ENCODE data around the gene FOCAD. TPM values are rescaled to one million over a fixed set of nuclear protein-coding genes. Genes with fewer than 3 reads are reported as not detected.

Gene FOCAD
- total RNA-seq, 1 experiment from 2014 or later, result 35.1 TPM

- Histone ChIP-seq H3K27me3 (ENCODE audit: low read length) (no peaks in the 10 kb centered on the region), H2AFZ (ENCODE audit: low read length) (no peak overlapping the region), H3K4me2 (ENCODE audit: low read length) (no peak overlapping the region), H3K27ac (ENCODE audit: low read length) (no peak overlapping the region), H3K9me3 (ENCODE audit: low read length) (no peaks in the 10 kb centered on the region), H3K79me2 (ENCODE audit: low read length) (no peaks in the 10 kb centered on the region), H3K9me2 (replicated peaks; ENCODE audit: low read length) (no peaks in the 10 kb centered on the region), H3K4me3 (ENCODE audit: low read length) (no peak overlapping the region), H3K9ac (ENCODE audit: low read length) (no peak overlapping the region), H3K4me1 (ENCODE audit: insufficient read depth, low read length) (peaks cover 21% of the 10 kb centered on the region), H3K36me3 (ENCODE audit: low read depth, low read length) (0 out of 2 replicates have a peak, but pooled peaks cover 5% of the 10 kb centered on the region), H4K20me1 (ENCODE audit: low read length) (no peaks in the 10 kb centered on the region), H3F3A (ENCODE audit: low read length, unreplicated experiment) (no peaks in the 10 kb centered on the region)
- DNase-seq (no peak), ATAC-seq (no peak)
- CTCF ChIA-PET, result no interaction called here
- POLR2A ChIA-PET (ENCODE audit: unreplicated experiment), result no interaction called here
- intact Hi-C loops (cut with micrococcal nuclease), result no loop called here
- TF ChIP-seq EZH2phosphoT487 (IDR thresholded peaks at IDR 0.05; ENCODE audit: borderline replicate concordance, low read length), result no peak
- TF ChIP-seq CTCF (conservative IDR thresholded peaks at IDR 0.05; ENCODE audit: low read depth, low read length), result no peak
- no peak for TF ChIP-seq EZH2 (IDR thresholded peaks at IDR 0.05; ENCODE audit: low read length, unreplicated experiment)
- no TSS peak for BruUV-seq (replicated peaks)
Observed at GRCh38 chr9:20726144-20726543, 42.1 kb downstream of the FOCAD start.

- no peaks in the 10 kb centered on the region for H3K9me2 ChIP-seq (replicated peaks; ENCODE audit: low read length)
- no peaks in the 10 kb centered on the region for H3K27me3 ChIP-seq (ENCODE audit: low read length)
- H3K9me3 ChIP-seq (ENCODE audit: low read length), result no peaks in the 10 kb centered on the region
- H3K27ac ChIP-seq (ENCODE audit: low read length), result no peak overlapping the region
- intact Hi-C loops (cut with micrococcal nuclease), result no loop called here
- no peaks in the 10 kb centered on the region for H4K20me1 ChIP-seq (ENCODE audit: low read length)
- no peaks in the 10 kb centered on the region for H3F3A ChIP-seq (ENCODE audit: low read length, unreplicated experiment)
- CTCF ChIA-PET, result no interaction called here
- H3K9ac ChIP-seq (ENCODE audit: low read length), result no peak overlapping the region
- no peak overlapping the region for H3K4me2 ChIP-seq (ENCODE audit: low read length)
- 0 out of 2 replicates have a peak, but pooled peaks cover 5% of the 10 kb centered on the region for H3K36me3 ChIP-seq (ENCODE audit: low read depth, low read length)
- no peak overlapping the region for H3K4me3 ChIP-seq (ENCODE audit: low read length)
- DNase-seq (peak; percentile 39), ATAC-seq (no peak)
- H3K79me2 ChIP-seq (ENCODE audit: low read length), result 0 out of 2 replicates have a peak, but pooled peaks cover 2% of the 10 kb centered on the region
- POLR2A ChIA-PET (ENCODE audit: unreplicated experiment), result no interaction called here
- no peak for TF ChIP-seq EZH2 (IDR thresholded peaks at IDR 0.05; ENCODE audit: low read length, unreplicated experiment)
- TF ChIP-seq CTCF (conservative IDR thresholded peaks at IDR 0.05; ENCODE audit: low read depth, low read length), result no peak
- TF ChIP-seq EZH2phosphoT487 (IDR thresholded peaks at IDR 0.05; ENCODE audit: borderline replicate concordance, low read length), result no peak
- no peak overlapping the region for H2AFZ ChIP-seq (ENCODE audit: low read length)
- peaks cover 36% of the 10 kb centered on the region for H3K4me1 ChIP-seq (ENCODE audit: insufficient read depth, low read length)
- no TSS peak for BruUV-seq (replicated peaks)
Observed at GRCh38 chr9:20728493-20729220, 44.6 kb downstream of the FOCAD start.

- DNase-seq (peak; percentile 32), ATAC-seq (no peak)
- H3K79me2 ChIP-seq (ENCODE audit: low read length), result 0 out of 2 replicates have a peak, but pooled peaks cover 7% of the 10 kb centered on the region
- peaks cover 36% of the 10 kb centered on the region for H3K4me1 ChIP-seq (ENCODE audit: insufficient read depth, low read length)
- no TSS peak for BruUV-seq (replicated peaks)
- H3K9ac ChIP-seq (ENCODE audit: low read length), result no peak overlapping the region
- no peak overlapping the region for H3K4me2 ChIP-seq (ENCODE audit: low read length)
- intact Hi-C loops (cut with micrococcal nuclease), result no loop called here
- H3F3A ChIP-seq (ENCODE audit: low read length, unreplicated experiment), result no peaks in the 10 kb centered on the region
- ChIA-PET POLR2A (ENCODE audit: unreplicated experiment) (no interaction called here), CTCF (no interaction called here)
- H3K9me2 ChIP-seq (replicated peaks; ENCODE audit: low read length), result no peaks in the 10 kb centered on the region
- H3K27me3 ChIP-seq (ENCODE audit: low read length), result no peaks in the 10 kb centered on the region
- H3K9me3 ChIP-seq (ENCODE audit: low read length), result no peaks in the 10 kb centered on the region
- no peaks in the 10 kb centered on the region for H4K20me1 ChIP-seq (ENCODE audit: low read length)
- no peak for TF ChIP-seq EZH2phosphoT487 (IDR thresholded peaks at IDR 0.05; ENCODE audit: borderline replicate concordance, low read length)
- TF ChIP-seq CTCF (conservative IDR thresholded peaks at IDR 0.05; ENCODE audit: low read depth, low read length), result no peak
- TF ChIP-seq EZH2 (IDR thresholded peaks at IDR 0.05; ENCODE audit: low read length, unreplicated experiment), result no peak
- no peak overlapping the region for H3K4me3 ChIP-seq (ENCODE audit: low read length)
- H2AFZ ChIP-seq (ENCODE audit: low read length), result no peak overlapping the region
- H3K27ac ChIP-seq (ENCODE audit: low read length), result peak overlapping the region; percentile 11
- 0 out of 2 replicates have a peak, but pooled peaks cover 5% of the 10 kb centered on the region for H3K36me3 ChIP-seq (ENCODE audit: low read depth, low read length)
Observed at GRCh38 chr9:20729523-20729922, 45.5 kb downstream of the FOCAD start.

All from PC-3 (cell line).